ENCODE measurements around the gene SEMA3B.

Gene SEMA3B

DNA sequence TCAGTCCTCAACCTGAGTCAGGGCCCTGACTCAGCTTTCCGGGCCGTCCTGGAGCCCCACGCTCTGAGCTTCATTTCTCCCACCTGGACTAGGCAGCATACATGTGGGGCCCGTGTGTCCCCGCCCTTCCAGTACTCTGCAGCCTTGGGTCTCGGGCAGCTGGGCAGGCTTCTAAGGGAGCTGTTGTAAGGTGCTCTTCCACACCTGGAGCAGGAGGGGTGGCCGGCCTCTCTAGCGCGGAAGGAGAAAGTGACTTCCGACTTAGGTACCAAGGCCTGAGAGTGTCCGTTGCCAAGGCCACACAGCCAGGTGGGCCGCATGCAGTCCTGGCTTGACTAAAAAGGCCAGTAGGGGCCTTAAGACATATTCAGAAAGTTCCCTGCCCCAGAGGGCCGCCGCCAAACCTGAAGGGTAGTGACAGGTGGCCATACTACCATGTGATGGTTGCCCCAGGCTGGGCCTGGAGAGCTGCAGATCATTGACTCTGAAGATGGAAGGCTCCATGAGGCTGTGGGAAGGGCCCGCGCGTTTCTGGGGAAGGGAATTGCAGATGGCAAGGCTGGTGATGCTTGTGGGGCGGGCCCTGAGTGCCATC, 9.4 kb upstream of the SEMA3B start:
- Histone ChIP-seq H4K20me1 (ENCODE audit: insufficient read depth, low read length, poor library complexity, severe bottlenecking) (peaks cover 9% of the 10 kb centered on the region), H3K4me1 (ENCODE audit: insufficient read depth, low read length, poor library complexity, severe bottlenecking) (peaks cover 13% of the 10 kb centered on the region), H3K9me3 (ENCODE audit: insufficient read depth, low read depth, low read length) (no peaks in the 10 kb centered on the region), H3F3A (ENCODE audit: low read depth) (peaks cover 4% of the 10 kb centered on the region; the same call in 1 of the 2 replicates), H3K4me3 (ENCODE audit: low read length, poor library complexity, severe bottlenecking) (peak overlapping the region; percentile 24), H2AFZ (ENCODE audit: low read length) (no peak overlapping the region), H3K9me2 (replicated peaks; ENCODE audit: low read depth, low read length) (no peaks in the 10 kb centered on the region), H3K27me3 (ENCODE audit: insufficient read depth, low read length, poor library complexity, severe bottlenecking) (no peaks in the 10 kb centered on the region), H3K4me2 (ENCODE audit: low read depth, low read length, poor library complexity, severe bottlenecking) (peak overlapping the region; percentile 47), H3K9ac (ENCODE audit: low read depth, low read length, poor library complexity, severe bottlenecking) (peak overlapping the region; percentile 86), H3K36me3 (ENCODE audit: insufficient read depth, low read length) (peaks cover 48% of the 10 kb centered on the region; the same call in 1 of the 2 replicates), H3K79me2 (ENCODE audit: insufficient read depth, low read length) (peaks cover 12% of the 10 kb centered on the region; the same call in 1 of the 2 replicates)
- TF ChIP-seq CTCF (conservative IDR thresholded peaks at IDR 0.05; ENCODE audit: low read length) (no peak), EZH2phosphoT487 (IDR thresholded peaks at IDR 0.05; ENCODE audit: borderline replicate concordance) (no peak)

DNA sequence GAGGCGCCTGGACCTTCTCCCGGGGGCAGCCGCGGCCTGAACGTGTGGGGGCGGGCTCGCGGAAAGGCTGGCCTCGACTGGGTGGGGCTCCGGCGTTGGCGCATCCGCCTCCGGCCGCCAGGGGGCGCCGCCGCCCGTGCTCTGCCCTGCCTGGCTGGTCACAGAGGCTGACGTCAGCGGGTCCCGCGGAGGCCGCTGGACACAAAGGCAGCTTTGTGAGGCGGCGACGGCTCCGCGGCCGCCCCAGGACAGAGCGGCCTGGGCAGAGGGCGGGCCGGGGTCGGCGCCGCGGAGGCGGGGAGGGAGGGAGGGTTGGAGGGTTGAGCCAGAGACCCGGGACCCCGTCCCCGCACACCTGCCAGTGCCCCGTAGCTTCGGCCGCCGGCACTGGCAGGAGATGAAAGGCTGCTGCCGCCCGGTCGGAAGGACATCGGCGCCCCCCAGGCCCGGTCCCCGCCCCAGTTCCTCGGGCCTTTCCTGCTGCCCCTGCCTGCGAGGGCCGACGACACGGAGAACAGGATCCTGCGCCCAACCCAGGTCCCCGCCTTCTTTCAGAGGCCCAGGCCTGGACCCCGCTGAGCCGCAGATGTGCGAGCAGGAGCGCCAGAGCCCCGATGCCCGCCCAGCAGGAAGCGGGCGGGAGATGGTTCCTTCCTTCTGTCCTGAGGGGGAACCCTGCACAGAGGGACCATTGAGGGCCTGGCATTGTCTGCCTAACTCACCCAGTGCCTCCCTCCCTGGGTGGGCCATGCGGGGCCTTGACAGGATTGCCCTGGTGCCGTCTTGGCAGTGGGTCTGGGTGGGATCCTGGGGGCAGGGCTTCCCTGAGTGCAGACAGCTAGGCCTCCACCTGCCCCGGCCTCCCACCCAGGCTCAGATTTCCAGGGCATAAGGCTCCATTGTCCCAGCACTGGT, 8.7 kb upstream of the SEMA3B start:
- no peaks in the 10 kb centered on the region for H3K27me3 ChIP-seq (ENCODE audit: insufficient read depth, low read length, poor library complexity, severe bottlenecking)
- TF ChIP-seq CTCF (conservative IDR thresholded peaks at IDR 0.05; ENCODE audit: low read length): peak; percentile 79
- no peak for TF ChIP-seq EZH2phosphoT487 (IDR thresholded peaks at IDR 0.05; ENCODE audit: borderline replicate concordance)
- H3K36me3 ChIP-seq (ENCODE audit: insufficient read depth, low read length): peaks cover 40% of the 10 kb centered on the region; the same call in 1 of the 2 replicates
- peak overlapping the region; percentile 74 for H2AFZ ChIP-seq (ENCODE audit: low read length)
- no peaks in the 10 kb centered on the region for H3K9me3 ChIP-seq (ENCODE audit: insufficient read depth, low read depth, low read length)
- H3K9me2 ChIP-seq (replicated peaks; ENCODE audit: low read depth, low read length): no peaks in the 10 kb centered on the region
- H3K4me2 ChIP-seq (ENCODE audit: low read depth, low read length, poor library complexity, severe bottlenecking): peak overlapping the region; percentile 93
- H3K9ac ChIP-seq (ENCODE audit: low read depth, low read length, poor library complexity, severe bottlenecking): peak overlapping the region; percentile 86
- H3F3A ChIP-seq (ENCODE audit: low read depth): peaks cover 4% of the 10 kb centered on the region; the same call in 1 of the 2 replicates
- peak overlapping the region; percentile 90 for H3K4me3 ChIP-seq (ENCODE audit: low read length, poor library complexity, severe bottlenecking)
- H4K20me1 ChIP-seq (ENCODE audit: insufficient read depth, low read length, poor library complexity, severe bottlenecking): peaks cover 9% of the 10 kb centered on the region
- peaks cover 12% of the 10 kb centered on the region; the same call in 1 of the 2 replicates for H3K79me2 ChIP-seq (ENCODE audit: insufficient read depth, low read length)
- H3K4me1 ChIP-seq (ENCODE audit: insufficient read depth, low read length, poor library complexity, severe bottlenecking): peaks cover 13% of the 10 kb centered on the region

- Histone ChIP-seq H3F3A (ENCODE audit: low read depth) (peaks cover 4% of the 10 kb centered on the region; the same call in 1 of the 2 replicates), H3K9me2 (replicated peaks; ENCODE audit: low read depth, low read length) (no peaks in the 10 kb centered on the region), H3K36me3 (ENCODE audit: insufficient read depth, low read length) (peaks cover 35% of the 10 kb centered on the region; the same call in 1 of the 2 replicates), H3K9ac (ENCODE audit: low read depth, low read length, poor library complexity, severe bottlenecking) (peak overlapping the region; percentile 86), H3K4me2 (ENCODE audit: low read depth, low read length, poor library complexity, severe bottlenecking) (peak overlapping the region; percentile 93), H3K9me3 (ENCODE audit: insufficient read depth, low read depth, low read length) (no peaks in the 10 kb centered on the region), H3K27me3 (ENCODE audit: insufficient read depth, low read length, poor library complexity, severe bottlenecking) (no peaks in the 10 kb centered on the region), H3K4me3 (ENCODE audit: low read length, poor library complexity, severe bottlenecking) (peak overlapping the region; percentile 90), H4K20me1 (ENCODE audit: insufficient read depth, low read length, poor library complexity, severe bottlenecking) (peaks cover 9% of the 10 kb centered on the region), H2AFZ (ENCODE audit: low read length) (no peak overlapping the region), H3K79me2 (ENCODE audit: insufficient read depth, low read length) (peaks cover 12% of the 10 kb centered on the region; the same call in 1 of the 2 replicates), H3K4me1 (ENCODE audit: insufficient read depth, low read length, poor library complexity, severe bottlenecking) (peaks cover 13% of the 10 kb centered on the region)
- TF ChIP-seq CTCF (conservative IDR thresholded peaks at IDR 0.05; ENCODE audit: low read length) (no peak), EZH2phosphoT487 (IDR thresholded peaks at IDR 0.05; ENCODE audit: borderline replicate concordance) (no peak)
These were observed 8.0 kb upstream of the SEMA3B start for GRCh38 chr3:50260942-50261441.
